ENCODE measurements around the gene SLC32A1. TPM values are rescaled to one million over a fixed set of nuclear protein-coding genes. Genes with fewer than 3 reads are reported as not detected.
A peak's percentile ranks its signal among the peaks of the same experiment; 100 is the strongest.

Gene SLC32A1
- total RNA-seq, 1 donor from 2014 or later: not detected

- no peak for TF ChIP-seq CTCF (conservative IDR thresholded peaks at IDR 0.05; ENCODE audit: low read depth, low read length)
- DNase-seq (ENCODE audit: low read depth): no peak
Observed at GRCh38 chr20:38760978-38761377, 36.7 kb downstream of the SLC32A1 start.

GRCh38 chr20:38762174-38762573 lies 37.9 kb downstream of the SLC32A1 start:
- DNase-seq (ENCODE audit: low read depth): no peak
- TF ChIP-seq CTCF (conservative IDR thresholded peaks at IDR 0.05; ENCODE audit: low read depth, low read length): no peak
- H3K4me3 ChIP-seq (ENCODE audit: low read depth, low read length): no peak overlapping the region

More at GRCh38 chr20:38760978-38761377, 36.7 kb downstream of the SLC32A1 start:
- H3K4me3 ChIP-seq (ENCODE audit: low read depth, low read length): no peak overlapping the region

GRCh38 chr20:38763616-38764015 lies 39.3 kb downstream of the SLC32A1 start:
- no peak overlapping the region for H3K4me3 ChIP-seq (ENCODE audit: low read depth, low read length)
- TF ChIP-seq CTCF (conservative IDR thresholded peaks at IDR 0.05; ENCODE audit: low read depth, low read length): no peak

GRCh38 chr20:38764567-38765318 lies 40.5 kb downstream of the SLC32A1 start:
- no peak for TF ChIP-seq CTCF (conservative IDR thresholded peaks at IDR 0.05; ENCODE audit: low read depth, low read length)
- H3K4me3 ChIP-seq (ENCODE audit: low read depth, low read length): no peak overlapping the region
- peak; percentile 74 for DNase-seq (ENCODE audit: low read depth)

More at GRCh38 chr20:38763616-38764015, 39.3 kb downstream of the SLC32A1 start:
- DNase-seq (ENCODE audit: low read depth): no peak

- DNase-seq (ENCODE audit: low read depth): no peak
- no peak for TF ChIP-seq CTCF (conservative IDR thresholded peaks at IDR 0.05; ENCODE audit: low read depth, low read length)
- H3K4me3 ChIP-seq (ENCODE audit: low read depth, low read length): no peak overlapping the region
Observed at GRCh38 chr20:38766071-38766470, 41.8 kb downstream of the SLC32A1 start.

GRCh38 chr20:38769376-38770295 lies 45.4 kb downstream of the SLC32A1 start:
- TF ChIP-seq CTCF (conservative IDR thresholded peaks at IDR 0.05; ENCODE audit: low read depth, low read length): no peak
- no peak overlapping the region for H3K4me3 ChIP-seq (ENCODE audit: low read depth, low read length)
- DNase-seq (ENCODE audit: low read depth): no peak
